ENCODE measurements around the gene KCNQ1OT1. TPM values are rescaled to one million over a fixed set of nuclear protein-coding genes. Genes with fewer than 3 reads are reported as not detected.

The KCNQ1OT1 gene
- total RNA-seq, 1 donor from 2014 or later: 2.0 TPM

- FAIRE-seq (no peak), DNase-seq (ENCODE audit: low spot score in 2 of 2) (no peak)
Observed at GRCh38 chr11:2689651-2690575, 9.9 kb downstream of the KCNQ1OT1 start.

- FAIRE-seq (no peak), DNase-seq (ENCODE audit: low spot score in 2 of 2) (no peak)
Observed at GRCh38 chr11:2688381-2689231, 11.2 kb downstream of the KCNQ1OT1 start.

GRCh38 chr11:2687782-2688191, 12.0 kb downstream of the KCNQ1OT1 start:
- DNase-seq (ENCODE audit: low spot score in 2 of 2): no peak
- no peak for FAIRE-seq

- DNase-seq (ENCODE audit: low spot score in 2 of 2): no peak
- no peak for FAIRE-seq
Observed at GRCh38 chr11:2687223-2687530, 12.6 kb downstream of the KCNQ1OT1 start.

GRCh38 chr11:2686360-2687222, 13.2 kb downstream of the KCNQ1OT1 start:
- DNase-seq (ENCODE audit: low spot score in 2 of 2): no peak
- FAIRE-seq: no peak

GRCh38 chr11:2685566-2686359, 14.0 kb downstream of the KCNQ1OT1 start:
- FAIRE-seq (no peak), DNase-seq (ENCODE audit: low spot score in 2 of 2) (no peak)

- DNase-seq (ENCODE audit: low spot score in 2 of 2) (no peak), FAIRE-seq (no peak)
Observed at GRCh38 chr11:2685051-2685450, 14.7 kb downstream of the KCNQ1OT1 start.

GRCh38 chr11:2684581-2684980, 15.2 kb downstream of the KCNQ1OT1 start:
- FAIRE-seq (no peak), DNase-seq (ENCODE audit: low spot score in 2 of 2) (no peak)

- no peak for FAIRE-seq
- no peak for DNase-seq (ENCODE audit: low spot score in 2 of 2)
Observed at GRCh38 chr11:2683806-2684205, 16.0 kb downstream of the KCNQ1OT1 start.

GRCh38 chr11:2681408-2682145, 18.2 kb downstream of the KCNQ1OT1 start:
- FAIRE-seq: no peak
- no peak for DNase-seq (ENCODE audit: low spot score in 2 of 2)

- DNase-seq (ENCODE audit: low spot score in 2 of 2): no peak
- no peak for FAIRE-seq
Observed at GRCh38 chr11:2679011-2679676, 20.6 kb downstream of the KCNQ1OT1 start.

- FAIRE-seq (no peak), DNase-seq (ENCODE audit: low spot score in 2 of 2) (no peak)
Observed at GRCh38 chr11:2678396-2678795, 21.4 kb downstream of the KCNQ1OT1 start.

GRCh38 chr11:2677127-2677526, 22.7 kb downstream of the KCNQ1OT1 start:
- DNase-seq (ENCODE audit: low spot score in 2 of 2) (no peak), FAIRE-seq (no peak)

GRCh38 chr11:2675540-2675939, 24.3 kb downstream of the KCNQ1OT1 start:
- FAIRE-seq (no peak), DNase-seq (ENCODE audit: low spot score in 2 of 2) (peak in 1 of 2 donors; percentile 34)

GRCh38 chr11:2674658-2675131, 25.1 kb downstream of the KCNQ1OT1 start:
- DNase-seq (ENCODE audit: low spot score in 2 of 2) (peak in 1 of 2 donors; percentile 45), FAIRE-seq (no peak)

- FAIRE-seq (no peak), DNase-seq (ENCODE audit: low spot score in 2 of 2) (no peak)
Observed at GRCh38 chr11:2673871-2674471, 25.8 kb downstream of the KCNQ1OT1 start.

- no peak for FAIRE-seq
- no peak for DNase-seq (ENCODE audit: low spot score in 2 of 2)
Observed at GRCh38 chr11:2673250-2673610, 26.6 kb downstream of the KCNQ1OT1 start.

Measured in frontal cortex (tissue), 4 donors.